OCI-LY7 (cell line): ENCODE results near the gene UTS2B. TPM values are rescaled to one million over a fixed set of nuclear protein-coding genes. Genes with fewer than 3 reads are reported as not detected.

Experiments used
- BruUV-seq: library from RNA; stranded (reverse); fragments of 400-500 nt; replicated peaks from 2 replicates; lab custom pipeline; 2021; lab: Mats Ljungman, UMichigan
- CTCF ChIA-PET: fragments of 300-600 bp; sonication (Branson Sonifier 250); formaldehyde crosslinking; loops from one replicate; lab custom pipeline; 2022; ENCODE audit warnings: antibody characterized with exemption; ENCODE audit not compliant: unreplicated experiment; lab: Charles Lee
- POLR2A ChIA-PET: fragments of 300-600 bp; sonication (Branson Sonifier 250); formaldehyde crosslinking; loops from one replicate; lab custom pipeline; 2022; ENCODE audit warnings: antibody characterized with exemption; lab: Charles Lee
- DNase-seq: peaks from one replicate; pipeline ENCODE4 v3.0.0-alpha.2; 2015; ENCODE audit warnings: low spot score
- H2AFZ ChIP-seq: fragments of 200-600 bp; sonication (generic), shearing (Covaris generic); 2 replicates; pipeline ENCODE4 v1.6.1; 2014; ENCODE audit warnings: mild to moderate bottlenecking, antibody characterized with exemption, low read length, moderate library complexity
- H3K27ac ChIP-seq: fragments of 200-600 bp; sonication (generic); 2 replicates; pipeline ENCODE4 v1.5.1; 2014; ENCODE audit warnings: mixed run types, low read depth, mild to moderate bottlenecking, moderate library complexity, low read length, inconsistent platforms; ENCODE audit not compliant: poor library complexity, severe bottlenecking
- H3K36me3 ChIP-seq: fragments of 200-600 bp; sonication (generic); 2 replicates; pipeline ENCODE4 v1.6.1; 2014; ENCODE audit warnings: mild to moderate bottlenecking, antibody characterized with exemption, low read length, moderate library complexity, mixed read lengths; ENCODE audit not compliant: insufficient read depth
- H3K4me1 ChIP-seq: fragments of 200-600 bp; sonication (generic); 2 replicates; pipeline ENCODE4 v1.5.1; 2014; ENCODE audit warnings: mild to moderate bottlenecking, low read length; ENCODE audit not compliant: insufficient read depth, poor library complexity, severe bottlenecking
- H3K4me2 ChIP-seq: fragments of 200-600 bp; sonication (generic); 2 replicates; pipeline ENCODE4 v1.6.1; 2014; ENCODE audit warnings: mild to moderate bottlenecking, low read length
- H3K4me3 ChIP-seq: fragments of 200-600 bp; sonication (generic); 2 replicates; pipeline ENCODE4 v1.5.1; 2014; ENCODE audit warnings: mild to moderate bottlenecking, low read depth, low read length; ENCODE audit not compliant: poor library complexity, severe bottlenecking
- H3K79me2 ChIP-seq: fragments of 200-600 bp; sonication (generic); 2 replicates; pipeline ENCODE4 v1.6.1; 2016; ENCODE audit warnings: low read depth, mild to moderate bottlenecking, low read length, moderate library complexity, mixed read lengths; ENCODE audit not compliant: insufficient read depth
- H3K9me2 ChIP-seq: fragments of 200-600 bp; sonication (generic); 2 replicates; pipeline ENCODE4 v1.6.1; 2016; ENCODE audit warnings: mild to moderate bottlenecking, low read length, mixed read lengths; ENCODE audit not compliant: insufficient read depth
- H3K9me3 ChIP-seq: fragments of 200-600 bp; sonication (generic); 2 replicates; pipeline ENCODE4 v1.6.1; 2014; ENCODE audit warnings: mild to moderate bottlenecking, mixed run types, low read length, mixed read lengths
- H4K20me1 ChIP-seq: fragments of 200-600 bp; sonication (generic); 2 replicates; pipeline ENCODE4 v1.6.1; 2014; ENCODE audit warnings: mild to moderate bottlenecking, antibody characterized with exemption, low read length, moderate library complexity, mixed read lengths; ENCODE audit not compliant: insufficient read depth
- EZH2phosphoT487 ChIP-seq: fragments of 200-600 bp; sonication (generic); IDR thresholded peaks from 2 replicates; pipeline ENCODE4 v1.6.1; 2018; ENCODE audit warnings: low read depth, borderline replicate concordance, mild to moderate bottlenecking, mixed run types, antibody characterized with exemption, low read length, moderate library complexity, mixed read lengths
- intact Hi-C: fragments of 100-400 bp; cut with micrococcal nuclease; formaldehyde crosslinking; loops from one replicate; pipeline ENCODE4 v1.10.0; 2022; ENCODE audit not compliant: unreplicated experiment
- total RNA-seq, 2 experiments: library from RNA; depleted of rRNA in 1 of 2; stranded (reverse); fragments of >200 nt in 1 of 2; shearing (Covaris generic) in 1 of 2; gene quantifications; 2 replicates each; pipeline ENCODE4 v1.2.3, GENCODE V29; 2014 to 2022
- TF ChIP-seq, protein P1 (sequence below): fragments of 200-600 bp; sonication (generic); conservative IDR thresholded peaks from 2 replicates; pipeline ENCODE4 v1.5.1; 2014; ENCODE audit warnings: mild to moderate bottlenecking, antibody characterized with exemption, low read length, moderate library complexity, mixed read lengths

Gene UTS2B
- total RNA-seq, 2 experiments from 2014 or later, result 0.92 to 1.1 TPM

DNA sequence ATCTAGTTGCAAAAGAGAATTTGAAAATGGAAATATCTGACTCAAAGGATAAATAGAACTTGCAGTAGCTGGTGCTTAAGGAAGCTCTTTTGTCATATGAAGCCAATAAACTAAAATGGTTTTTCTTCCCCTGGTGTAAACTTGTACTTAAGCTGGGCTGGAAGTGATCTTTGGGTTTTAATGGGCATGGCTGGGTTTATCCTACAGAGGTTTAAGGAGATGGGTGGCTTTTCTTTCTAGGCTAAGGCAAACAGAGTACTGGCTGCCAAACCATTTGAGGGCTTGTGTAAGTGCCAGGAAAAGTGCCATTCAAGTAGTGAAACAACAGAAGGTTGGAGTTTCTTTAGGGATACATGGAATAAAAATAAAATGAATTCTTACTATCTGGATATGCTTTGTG lies 12.1 kb upstream of the UTS2B start:
- H3K79me2 ChIP-seq, result peaks cover 81% of the 10 kb centered on the region; the same call in 1 of the 2 replicates
- H3K9me2 ChIP-seq, result no peaks in the 10 kb centered on the region
- no peak overlapping the region for H3K27ac ChIP-seq
- H3K4me3 ChIP-seq, result no peak overlapping the region
- no TSS peak for BruUV-seq
- H4K20me1 ChIP-seq, result peaks cover 26% of the 10 kb centered on the region; the same call in 1 of the 2 replicates
- H3K4me2 ChIP-seq, result no peak overlapping the region
- POLR2A ChIA-PET, result interaction anchor here (0.9 to 3.1 kb wide), 3 partner anchors 10 to 24 kb away, joined by 3 to 23 read pairs (median 14); no protein-coding TSS in a partner anchor
- no peak overlapping the region for H2AFZ ChIP-seq
- no peak for DNase-seq
- intact Hi-C loops, result no loop called here
- no peaks in the 10 kb centered on the region for H3K9me3 ChIP-seq
- TF ChIP-seq, protein P1, sequence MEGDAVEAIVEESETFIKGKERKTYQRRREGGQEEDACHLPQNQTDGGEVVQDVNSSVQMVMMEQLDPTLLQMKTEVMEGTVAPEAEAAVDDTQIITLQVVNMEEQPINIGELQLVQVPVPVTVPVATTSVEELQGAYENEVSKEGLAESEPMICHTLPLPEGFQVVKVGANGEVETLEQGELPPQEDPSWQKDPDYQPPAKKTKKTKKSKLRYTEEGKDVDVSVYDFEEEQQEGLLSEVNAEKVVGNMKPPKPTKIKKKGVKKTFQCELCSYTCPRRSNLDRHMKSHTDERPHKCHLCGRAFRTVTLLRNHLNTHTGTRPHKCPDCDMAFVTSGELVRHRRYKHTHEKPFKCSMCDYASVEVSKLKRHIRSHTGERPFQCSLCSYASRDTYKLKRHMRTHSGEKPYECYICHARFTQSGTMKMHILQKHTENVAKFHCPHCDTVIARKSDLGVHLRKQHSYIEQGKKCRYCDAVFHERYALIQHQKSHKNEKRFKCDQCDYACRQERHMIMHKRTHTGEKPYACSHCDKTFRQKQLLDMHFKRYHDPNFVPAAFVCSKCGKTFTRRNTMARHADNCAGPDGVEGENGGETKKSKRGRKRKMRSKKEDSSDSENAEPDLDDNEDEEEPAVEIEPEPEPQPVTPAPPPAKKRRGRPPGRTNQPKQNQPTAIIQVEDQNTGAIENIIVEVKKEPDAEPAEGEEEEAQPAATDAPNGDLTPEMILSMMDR, result no peak
- TF ChIP-seq EZH2phosphoT487, result no peak
- CTCF ChIA-PET, result no interaction called here
- H3K4me1 ChIP-seq, result peaks cover 19% of the 10 kb centered on the region
- no peaks in the 10 kb centered on the region for H3K36me3 ChIP-seq

DNA sequence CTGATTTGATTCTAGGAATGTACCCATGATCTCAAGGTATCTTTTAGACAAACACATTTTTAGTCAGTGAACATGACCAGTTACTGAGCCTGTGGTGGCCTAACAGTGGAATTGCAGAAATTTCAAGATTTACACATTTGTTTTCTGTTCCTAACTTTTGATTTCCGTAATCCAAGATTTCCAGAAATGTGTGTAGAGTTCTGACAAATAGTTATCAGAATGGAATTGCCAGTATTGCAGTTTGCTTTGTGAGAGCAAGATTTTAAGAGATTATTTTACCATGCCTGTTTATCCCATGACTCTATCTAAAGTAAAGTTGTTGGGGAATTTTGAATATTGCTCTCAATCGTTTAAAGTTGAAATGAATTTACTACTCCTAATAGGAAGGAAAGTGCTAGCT lies 11.7 kb upstream of the UTS2B start:
- ChIA-PET POLR2A (interaction anchor here (0.6 to 3.1 kb wide), 5 partner anchors 10 to 42 kb away, joined by 3 to 23 read pairs (median 3); no protein-coding TSS in a partner anchor), CTCF (no interaction called here)
- Histone ChIP-seq H3K4me1 (peaks cover 19% of the 10 kb centered on the region), H3K9me2 (no peaks in the 10 kb centered on the region), H2AFZ (no peak overlapping the region), H3K4me2 (no peak overlapping the region), H3K79me2 (peaks cover 83% of the 10 kb centered on the region; the same call in 1 of the 2 replicates), H3K27ac (no peak overlapping the region), H3K4me3 (no peak overlapping the region), H3K36me3 (no peaks in the 10 kb centered on the region), H4K20me1 (peaks cover 26% of the 10 kb centered on the region; the same call in 1 of the 2 replicates), H3K9me3 (no peaks in the 10 kb centered on the region)
- no peak for DNase-seq
- intact Hi-C loops, result no loop called here
- no peak for TF ChIP-seq EZH2phosphoT487
- TF ChIP-seq, protein P1, result no peak
- BruUV-seq, result no TSS peak

DNA sequence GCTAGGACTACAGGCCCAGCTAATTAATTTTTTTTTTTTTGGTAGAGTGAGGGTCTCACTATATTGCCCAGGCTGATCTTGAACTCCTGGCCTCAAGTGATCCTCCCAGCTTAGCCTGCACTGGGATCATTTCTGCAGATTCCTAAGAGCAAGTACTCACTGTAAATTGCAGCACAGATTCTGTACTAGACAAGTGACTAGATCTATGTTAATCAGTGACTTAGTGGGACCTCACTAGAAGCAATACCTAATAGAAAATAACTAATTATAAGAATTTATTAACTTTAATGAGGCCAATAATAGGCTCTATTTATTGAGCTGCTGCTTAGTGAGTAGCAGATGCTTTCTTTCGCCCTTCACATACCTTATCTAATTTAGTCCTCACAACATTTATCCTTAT lies 10.6 kb upstream of the UTS2B start:
- H3K4me1 ChIP-seq, result peaks cover 19% of the 10 kb centered on the region
- peaks cover 26% of the 10 kb centered on the region; the same call in 1 of the 2 replicates for H4K20me1 ChIP-seq
- H3K27ac ChIP-seq, result no peak overlapping the region
- H3K4me3 ChIP-seq, result no peak overlapping the region
- H3K9me3 ChIP-seq, result no peaks in the 10 kb centered on the region
- H3K79me2 ChIP-seq, result peaks cover 87% of the 10 kb centered on the region; the same call in 1 of the 2 replicates
- no peaks in the 10 kb centered on the region for H3K9me2 ChIP-seq
- ChIA-PET CTCF (no interaction called here), POLR2A (interaction anchor here (0.7 to 3.1 kb wide), 8 partner anchors 9 to 1534 kb away, joined by 3 to 23 read pairs (median 3); no protein-coding TSS in a partner anchor)
- no TSS peak for BruUV-seq
- no peak overlapping the region for H2AFZ ChIP-seq
- no peak overlapping the region for H3K4me2 ChIP-seq
- no peak for TF ChIP-seq EZH2phosphoT487
- TF ChIP-seq, protein P1, result no peak
- intact Hi-C loops, result no loop called here
- no peaks in the 10 kb centered on the region for H3K36me3 ChIP-seq
- DNase-seq, result no peak
